ENCODE measurements around the gene VSNL1. TPM values are rescaled to one million over a fixed set of nuclear protein-coding genes. Genes with fewer than 3 reads are reported as not detected.

VSNL1 gene
- total RNA-seq, 1 donor from 2014 or later: 15.8 TPM

DNA sequence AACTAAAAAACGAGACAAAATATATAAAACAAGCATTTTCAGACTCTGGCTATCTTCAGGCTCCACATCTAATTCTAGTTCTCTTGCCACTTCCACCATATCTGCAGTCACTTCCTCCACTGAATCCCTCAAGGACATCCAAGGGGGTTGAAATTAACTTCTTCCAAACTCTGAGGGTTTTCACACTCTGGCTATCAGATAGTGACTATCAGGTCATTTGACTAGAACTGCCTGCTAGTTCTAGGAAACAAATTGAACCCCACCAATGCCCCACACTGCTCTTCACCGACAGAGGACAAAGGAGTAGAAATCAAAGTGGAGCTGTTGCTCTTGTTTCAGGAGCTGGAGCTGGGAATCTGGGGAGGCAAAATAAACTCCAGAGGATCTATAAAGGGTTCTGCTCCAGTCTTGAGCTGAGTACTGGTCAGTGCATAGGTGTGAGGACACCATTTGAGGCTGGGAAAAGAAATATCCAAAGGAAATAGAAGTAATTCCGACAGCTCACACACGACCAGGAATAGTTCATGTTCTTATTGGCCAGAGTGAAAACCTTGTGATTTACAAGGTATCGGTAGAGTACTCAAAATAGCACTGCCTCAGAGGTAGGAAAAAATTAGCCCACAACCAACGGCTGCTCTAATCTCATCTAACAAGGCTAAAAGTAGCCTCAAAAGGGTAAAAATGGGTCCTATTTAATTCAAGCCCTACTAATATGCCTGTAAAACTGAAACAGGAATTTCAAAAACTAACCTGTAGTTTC is 141.8 kb downstream of the VSNL1 start:
- H3K9me3 ChIP-seq (replicated peaks): no peaks in the 10 kb centered on the region
- peaks cover 12% of the 10 kb centered on the region for H3K4me1 ChIP-seq
- DNase-seq: no peak
- H3K36me3 ChIP-seq: peaks cover 63% of the 10 kb centered on the region
- no peak overlapping the region for H3K4me3 ChIP-seq
- intact Hi-C loops (cut with micrococcal nuclease): no loop called here
- TF ChIP-seq, protein P1, sequence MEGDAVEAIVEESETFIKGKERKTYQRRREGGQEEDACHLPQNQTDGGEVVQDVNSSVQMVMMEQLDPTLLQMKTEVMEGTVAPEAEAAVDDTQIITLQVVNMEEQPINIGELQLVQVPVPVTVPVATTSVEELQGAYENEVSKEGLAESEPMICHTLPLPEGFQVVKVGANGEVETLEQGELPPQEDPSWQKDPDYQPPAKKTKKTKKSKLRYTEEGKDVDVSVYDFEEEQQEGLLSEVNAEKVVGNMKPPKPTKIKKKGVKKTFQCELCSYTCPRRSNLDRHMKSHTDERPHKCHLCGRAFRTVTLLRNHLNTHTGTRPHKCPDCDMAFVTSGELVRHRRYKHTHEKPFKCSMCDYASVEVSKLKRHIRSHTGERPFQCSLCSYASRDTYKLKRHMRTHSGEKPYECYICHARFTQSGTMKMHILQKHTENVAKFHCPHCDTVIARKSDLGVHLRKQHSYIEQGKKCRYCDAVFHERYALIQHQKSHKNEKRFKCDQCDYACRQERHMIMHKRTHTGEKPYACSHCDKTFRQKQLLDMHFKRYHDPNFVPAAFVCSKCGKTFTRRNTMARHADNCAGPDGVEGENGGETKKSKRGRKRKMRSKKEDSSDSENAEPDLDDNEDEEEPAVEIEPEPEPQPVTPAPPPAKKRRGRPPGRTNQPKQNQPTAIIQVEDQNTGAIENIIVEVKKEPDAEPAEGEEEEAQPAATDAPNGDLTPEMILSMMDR (IDR thresholded peaks at IDR 0.05; ENCODE audit: borderline replicate concordance): no peak
- no peak overlapping the region for H3K27ac ChIP-seq (replicated peaks)
- H3K27me3 ChIP-seq (ENCODE audit: low read depth): no peaks in the 10 kb centered on the region

DNA sequence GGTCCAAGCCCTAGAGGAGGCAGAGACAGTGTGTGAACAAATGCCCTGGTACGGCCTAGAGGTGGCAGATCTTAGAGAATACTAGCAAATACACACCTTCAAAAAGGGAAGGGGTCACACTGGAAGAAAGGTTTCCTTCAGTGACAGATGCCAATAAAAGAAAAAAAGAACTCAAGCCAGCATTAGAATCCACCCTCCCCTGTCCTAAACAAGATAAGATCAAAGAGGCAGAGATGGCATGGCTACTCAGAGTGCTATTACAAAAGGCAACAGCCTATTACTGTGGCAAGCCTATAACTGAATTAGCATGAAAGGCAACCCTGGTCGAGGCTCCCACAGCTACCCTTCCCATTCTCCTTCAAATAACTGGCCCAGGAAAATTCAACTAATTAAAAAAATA is 143.5 kb downstream of the VSNL1 start:
- H3K27ac ChIP-seq (replicated peaks): no peak overlapping the region
- peaks cover 67% of the 10 kb centered on the region for H3K36me3 ChIP-seq
- no peaks in the 10 kb centered on the region for H3K9me3 ChIP-seq (replicated peaks)
- H3K4me1 ChIP-seq: peaks cover 12% of the 10 kb centered on the region
- intact Hi-C loops (cut with micrococcal nuclease): no loop called here
- H3K27me3 ChIP-seq (ENCODE audit: low read depth): no peaks in the 10 kb centered on the region
- no peak overlapping the region for H3K4me3 ChIP-seq
- TF ChIP-seq, protein P1 (IDR thresholded peaks at IDR 0.05; ENCODE audit: borderline replicate concordance): no peak
- no peak for DNase-seq

DNA sequence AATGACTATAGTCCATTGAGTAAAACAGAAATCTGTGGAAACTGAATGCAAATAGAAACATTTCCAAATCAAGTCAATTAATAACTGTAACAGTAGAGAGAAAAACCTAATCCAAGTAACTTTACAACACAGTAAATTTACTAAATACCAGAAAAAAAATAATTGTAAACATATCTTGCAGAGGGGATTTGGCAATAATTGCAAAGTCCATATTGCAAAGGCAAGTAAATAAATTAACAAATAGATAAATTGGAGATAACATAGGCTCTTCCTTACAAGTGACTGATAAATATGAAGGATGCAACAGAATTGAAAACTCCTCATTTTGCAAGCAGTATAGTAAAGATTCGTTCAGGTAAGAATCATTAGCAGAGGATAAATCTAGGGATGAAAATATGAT is 148.1 kb downstream of the VSNL1 start:
- Histone ChIP-seq H3K4me1 (no peaks in the 10 kb centered on the region), H3K4me3 (no peak overlapping the region), H3K27ac (replicated peaks) (no peak overlapping the region), H3K36me3 (peaks cover 67% of the 10 kb centered on the region), H3K9me3 (replicated peaks) (peaks cover 5% of the 10 kb centered on the region), H3K27me3 (ENCODE audit: low read depth) (no peaks in the 10 kb centered on the region)
- TF ChIP-seq, protein P1 (IDR thresholded peaks at IDR 0.05; ENCODE audit: borderline replicate concordance): no peak
- DNase-seq: no peak
- intact Hi-C loops (cut with micrococcal nuclease): no loop called here

DNA sequence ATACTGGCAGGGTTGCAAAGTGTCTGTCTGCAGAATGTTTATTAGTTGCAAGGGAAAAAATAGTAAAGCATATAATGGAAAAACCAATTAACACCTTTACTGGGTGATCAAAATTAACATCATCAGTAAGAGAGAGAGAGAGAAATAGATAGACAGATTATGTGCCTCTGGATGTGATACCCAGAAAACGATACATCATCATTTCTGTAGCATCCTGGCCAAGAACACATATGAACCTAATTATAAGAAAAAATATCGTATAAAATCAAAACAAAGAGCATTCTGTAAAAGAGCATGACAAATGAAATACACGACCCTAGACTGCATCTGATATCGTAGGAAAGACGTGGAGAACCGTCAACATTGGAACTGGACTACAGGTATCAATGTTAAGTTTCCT is 148.5 kb downstream of the VSNL1 start:
- intact Hi-C loops (cut with micrococcal nuclease): no loop called here
- H3K4me3 ChIP-seq: no peak overlapping the region

DNA sequence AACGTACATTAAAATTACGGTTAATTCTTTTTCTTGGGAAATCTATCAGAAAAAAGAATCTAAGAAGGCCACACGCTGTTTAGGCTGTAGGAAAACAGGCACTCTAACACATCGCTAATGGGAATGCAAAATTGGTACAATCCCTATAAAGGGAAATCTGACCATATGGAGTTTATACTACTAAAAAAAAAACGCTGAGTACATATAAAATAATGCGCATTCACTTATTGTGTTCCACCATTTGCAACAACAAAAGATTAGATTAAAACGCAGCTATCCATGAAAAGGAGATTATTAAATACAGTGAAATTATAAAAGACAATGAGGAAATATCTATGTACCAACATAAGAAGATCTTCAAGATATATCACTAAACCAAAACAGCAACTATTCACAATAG is 150.3 kb downstream of the VSNL1 start:
- Histone ChIP-seq H3K9me3 (replicated peaks) (peaks cover 5% of the 10 kb centered on the region), H3K4me1 (no peaks in the 10 kb centered on the region), H3K36me3 (peaks cover 82% of the 10 kb centered on the region), H3K27ac (replicated peaks) (no peak overlapping the region), H3K4me3 (no peak overlapping the region), H3K27me3 (ENCODE audit: low read depth) (no peaks in the 10 kb centered on the region)
- intact Hi-C loops (cut with micrococcal nuclease): no loop called here
- TF ChIP-seq, protein P1 (IDR thresholded peaks at IDR 0.05; ENCODE audit: borderline replicate concordance): no peak
- DNase-seq: no peak

More for the DNA sequence above, 148.5 kb downstream of the VSNL1 start:
- Histone ChIP-seq H3K36me3 (peaks cover 68% of the 10 kb centered on the region), H3K27me3 (ENCODE audit: low read depth) (no peaks in the 10 kb centered on the region), H3K27ac (replicated peaks) (no peak overlapping the region), H3K9me3 (replicated peaks) (peaks cover 5% of the 10 kb centered on the region), H3K4me1 (no peaks in the 10 kb centered on the region)
- TF ChIP-seq, protein P1 (IDR thresholded peaks at IDR 0.05; ENCODE audit: borderline replicate concordance): no peak
- no peak for DNase-seq

Other genes with a start within 250 kb of the VSNL1 start
- 0.14 TPM for gene RAD51AP2, start 22.3 kb upstream of the VSNL1 start, total RNA-seq
- gene SMC6, start 213.1 kb downstream of the VSNL1 start, total RNA-seq: 13.3 TPM
- gene GEN1, start 213.4 kb downstream of the VSNL1 start, total RNA-seq: 4.3 TPM